ENCODE results near the gene UROS. TPM values are rescaled to one million over a fixed set of nuclear protein-coding genes. Genes with fewer than 3 reads are reported as not detected.

UROS gene
- total and polyA plus RNA-seq, 10 of the 15 experiments (the other 5 are each of a cell fraction or from before 2014, with no cell fraction given) = 4.3 to 112 (median 64.5) TPM

- TF ChIP-seq ZNF24 (IDR thresholded peaks at IDR 0.05) = no peak
- no peak for TF ChIP-seq POLR2AphosphoS2 (IDR thresholded peaks at IDR 0.05; ENCODE audit: low read depth, low read length)
- TF ChIP-seq RAD21 (IDR thresholded peaks at IDR 0.05; ENCODE audit: insufficient read depth, low read depth, low read length) = no peak
- no peak for TF ChIP-seq ZBTB4 (CRISPR knock-in tag; IDR thresholded peaks at IDR 0.05)
- TF ChIP-seq YY1 (IDR thresholded peaks at IDR 0.05; ENCODE audit: low read depth, low read length) = no peak
- TF ChIP-seq RCOR1 (conservative IDR thresholded peaks at IDR 0.05; ENCODE audit: low read depth, low read length) = no peak
- TF ChIP-seq STAT3 (IDR thresholded peaks at IDR 0.05; ENCODE audit: low read depth, low read length) = no peak
- TF ChIP-seq CHD4 (IDR thresholded peaks at IDR 0.05) = no peak
- TF ChIP-seq, protein P1, sequence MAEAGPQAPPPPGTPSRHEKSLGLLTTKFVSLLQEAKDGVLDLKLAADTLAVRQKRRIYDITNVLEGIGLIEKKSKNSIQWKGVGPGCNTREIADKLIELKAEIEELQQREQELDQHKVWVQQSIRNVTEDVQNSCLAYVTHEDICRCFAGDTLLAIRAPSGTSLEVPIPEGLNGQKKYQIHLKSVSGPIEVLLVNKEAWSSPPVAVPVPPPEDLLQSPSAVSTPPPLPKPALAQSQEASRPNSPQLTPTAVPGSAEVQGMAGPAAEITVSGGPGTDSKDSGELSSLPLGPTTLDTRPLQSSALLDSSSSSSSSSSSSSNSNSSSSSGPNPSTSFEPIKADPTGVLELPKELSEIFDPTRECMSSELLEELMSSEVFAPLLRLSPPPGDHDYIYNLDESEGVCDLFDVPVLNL (IDR thresholded peaks at IDR 0.05; ENCODE audit: low read depth, low read length) = no peak
- TF ChIP-seq MEF2A (IDR thresholded peaks at IDR 0.05; ENCODE audit: insufficient read depth, low read depth, low read length) = no peak
- no peak for TF ChIP-seq CHD1 (IDR thresholded peaks at IDR 0.05; ENCODE audit: low read depth, low read length)
- no peak for TF ChIP-seq EED (IDR thresholded peaks at IDR 0.05; ENCODE audit: low read depth)
- TF ChIP-seq TCF3 (IDR thresholded peaks at IDR 0.05; ENCODE audit: borderline replicate concordance, insufficient read depth, low read depth, low read length) = no peak
- no peak for TF ChIP-seq RAD51 (IDR thresholded peaks at IDR 0.05)
- TF ChIP-seq MAX (IDR thresholded peaks at IDR 0.05; ENCODE audit: low read depth, low read length) = no peak
- TF ChIP-seq, protein P2, sequence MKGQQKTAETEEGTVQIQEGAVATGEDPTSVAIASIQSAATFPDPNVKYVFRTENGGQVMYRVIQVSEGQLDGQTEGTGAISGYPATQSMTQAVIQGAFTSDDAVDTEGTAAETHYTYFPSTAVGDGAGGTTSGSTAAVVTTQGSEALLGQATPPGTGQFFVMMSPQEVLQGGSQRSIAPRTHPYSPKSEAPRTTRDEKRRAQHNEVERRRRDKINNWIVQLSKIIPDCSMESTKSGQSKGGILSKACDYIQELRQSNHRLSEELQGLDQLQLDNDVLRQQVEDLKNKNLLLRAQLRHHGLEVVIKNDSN (IDR thresholded peaks at IDR 0.05; ENCODE audit: borderline replicate concordance, extremely low read length, insufficient read depth, low read depth, low read length) = no peak
- no peak for TF ChIP-seq CREM (IDR thresholded peaks at IDR 0.05; ENCODE audit: low read depth)
- no peak for TF ChIP-seq SP1 (IDR thresholded peaks at IDR 0.05; ENCODE audit: low read depth, low read length)
- TF ChIP-seq BRCA1 (IDR thresholded peaks at IDR 0.05; ENCODE audit: low read depth, low read length) = no peak
- WGBS (ENCODE audit: insufficient coverage, insufficient replicate concordance, low lambda C conversion rate, missing lambda C conversion rate) = 95% methylated on average over 2 of the region's 2 CpGs
- CTCF ChIA-PET = interaction anchor here (1.2 kb wide), 1 partner anchor 8 kb away, joined by 3 read pairs; no protein-coding TSS in a partner anchor
- Histone ChIP-seq H3K27ac (ENCODE audit: control insufficient read depth, insufficient read depth) (no peak overlapping the region), H3K79me2 (ENCODE audit: control insufficient read depth, insufficient read depth, low read length) (no peaks in the 10 kb centered on the region), H3K4me2 (ENCODE audit: control insufficient read depth, insufficient read depth) (no peak overlapping the region), H3K27me3 (replicated peaks in 1 of 2; ENCODE audit: control insufficient read depth in 2 of 2, insufficient read depth in 2 of 2, low read length in 1 of 2) (no peaks in the 10 kb centered on the region), H3K4me3 (no peak overlapping the region), H4K20me1 (ENCODE audit: control insufficient read depth, insufficient read depth) (no peaks in the 10 kb centered on the region), H3K9me3 (replicated peaks; ENCODE audit: control insufficient read depth, insufficient read depth, low read length) (no peaks in the 10 kb centered on the region), H2AFZ (ENCODE audit: control insufficient read depth, low read depth, low read length) (no peak overlapping the region), H3K36me3 (ENCODE audit: control insufficient read depth in 2 of 2, insufficient read depth in 2 of 2, low read length in 1 of 2) (no peaks in the 10 kb centered on the region), H3K9ac (ENCODE audit: control insufficient read depth, insufficient read depth, low read length) (no peak overlapping the region), H3K4me1 (ENCODE audit: control insufficient read depth, insufficient read depth, low read length) (no peaks in the 10 kb centered on the region)
- POLR2A ChIA-PET = no interaction called here
- in situ Hi-C loops (cut with MboI) = no loop called here
- RAD21 ChIA-PET (ENCODE audit: unreplicated experiment) = interaction anchor here (1.1 kb wide), 1 partner anchor 8 kb away, joined by 4 read pairs; no protein-coding TSS in a partner anchor
- no peak for DNase-seq (ENCODE audit: low read depth, low spot score)
- ATAC-seq = no peak
- no peak for FAIRE-seq
- SMC1A ChIA-PET (ENCODE audit: uncharacterized antibody, unreplicated experiment) = interaction anchor here (1.8 kb wide), 1 partner anchor 12 kb away, joined by 4 read pairs; no protein-coding TSS in a partner anchor
- BruUV-seq (replicated peaks) = no TSS peak
- intact Hi-C loops (cut with micrococcal nuclease; ENCODE audit: unreplicated experiment) = no loop called here
Measured at GRCh38 chr10:125857185-125857760, 34.2 kb upstream of the UROS start.

Measured in GM12878 (cell line).